Liver (tissue), 9 donors: ENCODE data around the gene GUCY1A2. TPM values are rescaled to one million over a fixed set of nuclear protein-coding genes. Genes with fewer than 3 reads are reported as not detected.

ENCODE experiments used
- DNase-seq: peaks from one replicate; pipeline ENCODE4 v3.0.0-alpha.2; 2017; ENCODE audit warnings: low spot score
- H3K27ac ChIP-seq, 2 donors: one replicate each; pipeline ENCODE4 v1.7.0; 2013; ENCODE audit warnings: inconsistent platforms in 2 of 2, low read length in 2 of 2, control low read depth in 1 of 2, low read depth in 1 of 2, mild to moderate bottlenecking in 1 of 2
- H3K27me3 ChIP-seq, 4 donors: one replicate each; pipeline versions ENCODE4 v1.6.1 to v1.7.0; 2013; ENCODE audit warnings: low read length in 3 of 4, inconsistent platforms in 1 of 4, mild to moderate bottlenecking in 1 of 4, moderate library complexity in 1 of 4; ENCODE audit not compliant: control insufficient read depth in 4 of 4, insufficient read depth in 4 of 4
- H3K36me3 ChIP-seq, 4 donors: one replicate each; pipeline versions ENCODE4 v1.6.1 to v1.7.0; 2013; ENCODE audit warnings: low read length in 3 of 4, mild to moderate bottlenecking in 3 of 4, low read depth in 1 of 4, moderate library complexity in 1 of 4; ENCODE audit not compliant: control insufficient read depth in 4 of 4, insufficient read depth in 3 of 4
- H3K4me1 ChIP-seq, 4 donors: one replicate each; pipeline versions ENCODE4 v1.6.1 to v1.7.0; 2013; ENCODE audit warnings: low read length in 3 of 4, mild to moderate bottlenecking in 3 of 4, moderate library complexity in 1 of 4; ENCODE audit not compliant: control insufficient read depth in 4 of 4, insufficient read depth in 4 of 4
- H3K4me3 ChIP-seq, 3 donors: one replicate each; pipeline versions ENCODE4 v1.6.1 to v1.7.0; 2013; ENCODE audit warnings: low read length in 3 of 3, control low read depth in 1 of 3, low read depth in 1 of 3, mild to moderate bottlenecking in 1 of 3
- H3K9ac ChIP-seq, 2 donors: one replicate each; pipeline ENCODE4 v1.7.0; 2013; ENCODE audit warnings: low read length in 2 of 2, mild to moderate bottlenecking in 2 of 2, moderate library complexity in 2 of 2, control low read depth in 1 of 2, low read depth in 1 of 2
- H3K9me3 ChIP-seq, 4 donors: one replicate each; pipeline versions ENCODE4 v1.6.1 to v1.7.0; 2013; ENCODE audit warnings: low read length in 3 of 4; ENCODE audit not compliant: control insufficient read depth in 4 of 4
- ATF3 ChIP-seq: IDR thresholded peaks from 2 replicates; pipeline ENCODE4 v1.6.1; 2016; ENCODE audit warnings: antibody characterized with exemption
- FOXA1 ChIP-seq: IDR thresholded peaks from 2 replicates; pipeline ENCODE4 v1.6.1; 2016; ENCODE audit warnings: antibody characterized with exemption
- FOXA2 ChIP-seq: IDR thresholded peaks from 2 replicates; pipeline ENCODE4 v1.6.1; 2016; ENCODE audit warnings: antibody characterized with exemption
- GABPA ChIP-seq, 2 donors: IDR thresholded peaks in 1 of 2; conservative IDR thresholded peaks in 1 of 2; 2 replicates each; pipeline ENCODE4 v1.6.1; 2016; ENCODE audit warnings: antibody characterized with exemption in 2 of 2, mild to moderate bottlenecking in 1 of 2, moderate library complexity in 1 of 2
- HNF4A ChIP-seq, 2 donors: conservative IDR thresholded peaks; 2 replicates each; pipeline ENCODE4 v1.6.1; 2016; ENCODE audit warnings: antibody characterized with exemption in 2 of 2, mild to moderate bottlenecking in 2 of 2
- HNF4G ChIP-seq: IDR thresholded peaks from 2 replicates; pipeline ENCODE4 v1.6.1; 2016; ENCODE audit warnings: antibody characterized with exemption
- JUND ChIP-seq, 2 donors: IDR thresholded peaks; 2 replicates each; pipeline ENCODE4 v1.6.1; 2016; ENCODE audit warnings: antibody characterized with exemption in 2 of 2
- NR2F2 ChIP-seq: IDR thresholded peaks from 2 replicates; pipeline ENCODE4 v1.6.1; 2016; ENCODE audit warnings: antibody characterized with exemption
- RAD21 ChIP-seq, 2 donors: IDR thresholded peaks; 2 replicates each; pipeline ENCODE4 v1.6.1; 2016; ENCODE audit warnings: antibody characterized with exemption in 2 of 2, mild to moderate bottlenecking in 2 of 2
- REST ChIP-seq: IDR thresholded peaks from 2 replicates; pipeline ENCODE4 v1.6.1; 2016; ENCODE audit warnings: antibody characterized with exemption, mild to moderate bottlenecking
- RXRA ChIP-seq, 2 donors: IDR thresholded peaks; 2 replicates each; pipeline ENCODE4 v1.6.1; 2017 to 2018; ENCODE audit warnings: antibody characterized with exemption in 2 of 2, mild to moderate bottlenecking in 1 of 2
- SP1 ChIP-seq: IDR thresholded peaks from 2 replicates; pipeline ENCODE4 v1.6.1; 2018; ENCODE audit warnings: antibody characterized with exemption, mild to moderate bottlenecking
- TAF1 ChIP-seq: conservative IDR thresholded peaks from 2 replicates; pipeline ENCODE4 v1.6.1; 2016; ENCODE audit warnings: antibody characterized with exemption, mild to moderate bottlenecking
- YY1 ChIP-seq: IDR thresholded peaks from 2 replicates; pipeline ENCODE4 v1.6.1; 2016; ENCODE audit warnings: antibody characterized with exemption, mild to moderate bottlenecking
- ZBTB33 ChIP-seq: IDR thresholded peaks from 2 replicates; pipeline ENCODE4 v1.6.1; 2016; ENCODE audit warnings: antibody characterized with exemption
- whole genome bisulfite sequencing: extraction: QIAGEN DNeasy Blood & Tissue Kit; methylation state at CpG from one replicate; pipeline ENCODE4 v1.1.7; 2013; 5-methylcytosine and 5-hydroxymethylcytosine counted together
- polyA plus RNA-seq, 2 donors: library from polyadenylated mRNA; stranded (reverse) in 1 of 2; unstranded in 1 of 2; fragments of 200-250 nt in 1 of 2; fragments of >200 nt in 1 of 2; fragmentation: Nextera tagmentation in 1 of 2; extraction: Ambion mirVana in 1 of 2; gene quantifications; one replicate each; pipeline versions ENCODE4 v1.2.1 to v1.2.3, GENCODE V29; 2013 to 2015
- total RNA-seq, 2 donors: library from RNA; depleted of rRNA; stranded (reverse); fragments of >200 nt; gene quantifications; one replicate each; pipeline ENCODE4 v1.2.3, GENCODE V29; 2014
- donor health status: healthy.
- donor health status: healthy.
- donor health status: healthy.
- donor health status: healthy.
- donor health status: healthy.

GUCY1A2 gene
- total and polyA plus RNA-seq, 4 donors = 0.55 to 4.4 (median 1.7) TPM

DNA sequence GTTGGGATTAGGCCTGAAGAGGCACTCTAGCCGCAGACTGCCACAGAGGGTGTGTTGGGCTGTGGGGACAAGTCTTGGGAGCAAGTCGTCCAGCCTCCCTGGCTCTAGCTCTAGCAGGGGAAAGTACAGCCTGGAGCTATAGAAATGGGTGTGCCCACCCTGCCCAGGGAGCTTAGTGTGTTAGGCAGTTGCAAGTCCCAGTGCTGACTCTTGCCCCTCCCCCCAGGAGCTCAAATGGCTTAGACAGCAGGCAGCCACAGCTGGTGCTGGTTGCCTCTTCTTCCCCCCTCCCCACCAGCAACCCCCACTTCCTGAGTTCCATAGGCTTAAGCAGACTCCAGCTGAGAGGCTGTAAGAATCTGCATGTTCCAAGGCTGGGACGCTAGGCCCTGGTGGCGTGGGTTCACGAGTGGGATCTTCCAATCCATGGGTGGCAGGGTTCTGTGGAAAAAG, 61.2 kb downstream of the GUCY1A2 start:
- no peaks in the 10 kb centered on the region for H3K27me3 ChIP-seq
- no peak for TF ChIP-seq ZBTB33
- TF ChIP-seq SP1 = no peak
- no peak for TF ChIP-seq GABPA (IDR thresholded peaks at IDR 0.05 in 1 of 2, conservative IDR thresholded peaks at IDR 0.05 in 1 of 2)
- TF ChIP-seq REST = no peak
- no peak for TF ChIP-seq TAF1
- no peak for TF ChIP-seq HNF4G
- TF ChIP-seq FOXA1 = no peak
- no peak for TF ChIP-seq RAD21 (IDR thresholded peaks at IDR 0.05)
- TF ChIP-seq JUND (IDR thresholded peaks at IDR 0.05) = no peak
- TF ChIP-seq HNF4A (conservative IDR thresholded peaks at IDR 0.05) = no peak
- no peak for TF ChIP-seq ATF3
- no peak for TF ChIP-seq NR2F2
- TF ChIP-seq RXRA (IDR thresholded peaks at IDR 0.05) = no peak
- no peak for DNase-seq
- no peak overlapping the region for H3K27ac ChIP-seq
- H3K9ac ChIP-seq = no peak overlapping the region
- H3K9me3 ChIP-seq = no peaks in the 10 kb centered on the region
- H3K4me3 ChIP-seq = no peak overlapping the region
- H3K36me3 ChIP-seq = no peaks in the 10 kb centered on the region
- no peaks in the 10 kb centered on the region for H3K4me1 ChIP-seq
- 86% methylated on average over 5 of the region's 5 CpGs for WGBS

- no peak for DNase-seq
- Histone ChIP-seq H3K9me3 (no peaks in the 10 kb centered on the region), H3K36me3 (no peaks in the 10 kb centered on the region), H3K27ac (no peak overlapping the region), H3K27me3 (peaks cover 0 to 2% (median 0%) of the 10 kb centered on the region in 4 donors), H3K4me1 (no peaks in the 10 kb centered on the region), H3K4me3 (no peak overlapping the region), H3K9ac (no peak overlapping the region)
- no peak for TF ChIP-seq SP1
- no peak for TF ChIP-seq HNF4A (conservative IDR thresholded peaks at IDR 0.05)
- no peak for TF ChIP-seq FOXA2
- no peak for TF ChIP-seq ATF3
- no peak for TF ChIP-seq YY1
- TF ChIP-seq GABPA (IDR thresholded peaks at IDR 0.05 in 1 of 2, conservative IDR thresholded peaks at IDR 0.05 in 1 of 2) = no peak
- no peak for TF ChIP-seq REST
- TF ChIP-seq TAF1 = no peak
- no peak for TF ChIP-seq HNF4G
- no peak for TF ChIP-seq FOXA1
Measured at GRCh38 chr11:106950067-106950491, 68.2 kb downstream of the GUCY1A2 start.
